Peyer's patch (tissue), 4 donors: ENCODE results near the gene POMGNT2.

Experiments used
- POLR2A ChIP-seq, 2 donors: fragments of 450-650 bp; IDR thresholded peaks; one replicate each; pipeline ENCODE4 v1.5.1; 2017; ENCODE audit warnings: antibody characterized with exemption in 2 of 2, mild to moderate bottlenecking in 2 of 2, moderate library complexity in 2 of 2
- TF ChIP-seq, protein P1 (sequence below), 6 experiments: fragments of 450-650 bp in 4 of 6; fragments of 200-600 bp in 2 of 6; sonication (generic) in 1 of 6; IDR thresholded peaks; one replicate each; pipeline ENCODE4 v1.5.1; 2017 to 2019; ENCODE audit warnings: antibody characterized with exemption in 6 of 6, mild to moderate bottlenecking in 3 of 6, moderate library complexity in 1 of 6

DNA sequence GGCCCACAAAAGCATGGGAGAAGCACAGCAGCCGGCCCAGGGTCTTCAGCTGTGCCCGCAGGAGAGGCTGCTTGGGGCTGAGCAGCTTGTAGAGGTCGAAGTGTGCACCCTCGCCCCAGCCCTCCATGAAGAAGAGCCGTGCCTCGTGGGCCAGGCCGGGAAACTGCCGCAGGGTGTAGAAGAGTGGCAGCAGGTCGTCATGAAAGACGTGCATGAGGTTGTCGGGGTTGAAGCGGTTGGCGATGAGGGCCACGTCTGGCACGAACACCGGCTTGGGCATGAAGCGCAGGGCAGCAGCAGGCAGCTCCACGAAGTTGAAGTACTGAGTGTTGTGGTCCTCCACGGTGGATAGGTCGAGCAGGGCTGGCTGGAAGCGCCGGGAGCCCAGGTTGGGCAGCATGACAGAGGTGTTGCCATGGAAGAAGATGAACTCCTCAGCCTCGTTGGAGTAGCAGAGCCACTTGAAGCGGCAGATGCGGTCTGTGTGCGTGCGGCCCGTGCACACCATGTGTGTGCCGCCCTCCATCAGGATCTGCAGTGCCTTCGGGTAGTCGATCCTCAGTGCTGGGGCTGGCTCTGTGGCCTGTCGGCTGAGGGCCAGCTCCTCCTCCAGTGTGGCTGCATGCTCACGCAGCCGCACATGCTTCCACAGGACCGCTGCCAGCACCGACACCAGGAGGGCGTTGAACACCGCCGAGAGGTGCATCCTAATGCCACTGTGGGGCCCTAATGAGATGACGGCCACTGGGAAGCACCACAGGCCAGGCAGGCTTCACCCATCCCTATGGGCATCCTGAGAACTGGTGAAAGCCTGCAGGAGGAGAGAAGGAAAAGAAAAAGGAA is 24.9 kb downstream of the POMGNT2 start:
- TF ChIP-seq, protein P1, sequence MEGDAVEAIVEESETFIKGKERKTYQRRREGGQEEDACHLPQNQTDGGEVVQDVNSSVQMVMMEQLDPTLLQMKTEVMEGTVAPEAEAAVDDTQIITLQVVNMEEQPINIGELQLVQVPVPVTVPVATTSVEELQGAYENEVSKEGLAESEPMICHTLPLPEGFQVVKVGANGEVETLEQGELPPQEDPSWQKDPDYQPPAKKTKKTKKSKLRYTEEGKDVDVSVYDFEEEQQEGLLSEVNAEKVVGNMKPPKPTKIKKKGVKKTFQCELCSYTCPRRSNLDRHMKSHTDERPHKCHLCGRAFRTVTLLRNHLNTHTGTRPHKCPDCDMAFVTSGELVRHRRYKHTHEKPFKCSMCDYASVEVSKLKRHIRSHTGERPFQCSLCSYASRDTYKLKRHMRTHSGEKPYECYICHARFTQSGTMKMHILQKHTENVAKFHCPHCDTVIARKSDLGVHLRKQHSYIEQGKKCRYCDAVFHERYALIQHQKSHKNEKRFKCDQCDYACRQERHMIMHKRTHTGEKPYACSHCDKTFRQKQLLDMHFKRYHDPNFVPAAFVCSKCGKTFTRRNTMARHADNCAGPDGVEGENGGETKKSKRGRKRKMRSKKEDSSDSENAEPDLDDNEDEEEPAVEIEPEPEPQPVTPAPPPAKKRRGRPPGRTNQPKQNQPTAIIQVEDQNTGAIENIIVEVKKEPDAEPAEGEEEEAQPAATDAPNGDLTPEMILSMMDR (IDR thresholded peaks at IDR 0.05): no peak
- TF ChIP-seq POLR2A (IDR thresholded peaks at IDR 0.05): no peak
